ENCODE measurements around the gene TSPEAR. TPM values are rescaled to one million over a fixed set of nuclear protein-coding genes. Genes with fewer than 3 reads are reported as not detected.
A peak's percentile ranks its signal among the peaks of the same experiment; 100 is the strongest.

TSPEAR gene
- total and polyA plus RNA-seq, 2 donors (not counting 1 experiment from before 2014, with no cell fraction given), result not detected

GRCh38 chr21:44596068-44596725 is 115.2 kb downstream of the TSPEAR start:
- no peak overlapping the region for H3K4me3 ChIP-seq (replicated peaks in 1 of 4; ENCODE audit: control extremely low read depth in 1 of 4, insufficient read depth in 1 of 4, low read depth in 3 of 4, low read length in 4 of 4)
- H3K4me2 ChIP-seq (ENCODE audit: extremely low read depth, insufficient read depth, low read length), result no peak overlapping the region
- no peaks in the 10 kb centered on the region for H4K20me1 ChIP-seq (ENCODE audit: control insufficient read depth, extremely low read depth, insufficient read depth, low read length)
- no peaks in the 10 kb centered on the region for H3K79me2 ChIP-seq (ENCODE audit: control insufficient read depth, insufficient read depth, low read length)
- H3K36me3 ChIP-seq (ENCODE audit: control insufficient read depth, insufficient read depth, low read length), result no peaks in the 10 kb centered on the region
- H2AFZ ChIP-seq (ENCODE audit: low read length), result no peak overlapping the region
- TF ChIP-seq CTCF (conservative IDR thresholded peaks at IDR 0.05 in 1 of 2, IDR thresholded peaks at IDR 0.05 in 1 of 2; ENCODE audit: low read depth in 1 of 2, low read length in 2 of 2) (no peak), EZH2 (IDR thresholded peaks at IDR 0.05; ENCODE audit: low read length, missing control alignments) (no peak)
- H3K9ac ChIP-seq (ENCODE audit: insufficient read depth, low read length), result no peak overlapping the region
- H3K27me3 ChIP-seq (ENCODE audit: control insufficient read depth, insufficient read depth, low read length), result peaks cover 4% of the 10 kb centered on the region
- no peaks in the 10 kb centered on the region for H3K9me3 ChIP-seq (ENCODE audit: control insufficient read depth, insufficient read depth, low read depth, low read length)
- no peak overlapping the region for H3K27ac ChIP-seq (ENCODE audit: insufficient read depth, low read length)
- DNase-seq (ENCODE audit: low read depth in 2 of 2), result peak in 1 of 2 donors; percentile 42
- no peaks in the 10 kb centered on the region for H3K4me1 ChIP-seq (ENCODE audit: control insufficient read depth, extremely low read depth, insufficient read depth, low read length)

DNA sequence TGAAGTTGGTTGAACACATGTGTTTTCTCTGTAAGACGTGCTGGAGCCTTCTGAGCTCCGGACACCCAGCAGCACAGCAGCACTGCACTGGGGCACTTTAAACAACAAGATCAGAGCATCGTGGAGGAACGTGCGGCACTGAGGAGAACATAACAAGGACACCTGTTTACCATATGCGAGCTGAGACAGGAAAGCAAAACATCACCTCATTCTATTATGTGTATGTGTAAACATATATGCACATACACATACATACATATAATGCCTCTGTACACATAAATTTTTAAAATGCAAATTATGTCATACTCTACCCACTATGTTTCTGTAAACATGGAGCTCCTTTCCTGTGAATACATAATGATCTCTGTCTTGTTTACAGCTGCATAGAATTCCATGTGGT is 115.8 kb downstream of the TSPEAR start:
- Histone ChIP-seq H3K9me3 (ENCODE audit: control insufficient read depth, insufficient read depth, low read depth, low read length) (no peaks in the 10 kb centered on the region), H3K4me1 (ENCODE audit: control insufficient read depth, extremely low read depth, insufficient read depth, low read length) (no peaks in the 10 kb centered on the region), H3K9ac (ENCODE audit: insufficient read depth, low read length) (no peak overlapping the region), H3K79me2 (ENCODE audit: control insufficient read depth, insufficient read depth, low read length) (no peaks in the 10 kb centered on the region), H3K4me3 (replicated peaks in 1 of 4; ENCODE audit: control extremely low read depth in 1 of 4, insufficient read depth in 1 of 4, low read depth in 3 of 4, low read length in 4 of 4) (no peak overlapping the region), H3K4me2 (ENCODE audit: extremely low read depth, insufficient read depth, low read length) (no peak overlapping the region), H3K27me3 (ENCODE audit: control insufficient read depth, insufficient read depth, low read length) (peaks cover 4% of the 10 kb centered on the region), H3K27ac (ENCODE audit: insufficient read depth, low read length) (no peak overlapping the region), H2AFZ (ENCODE audit: low read length) (no peak overlapping the region), H4K20me1 (ENCODE audit: control insufficient read depth, extremely low read depth, insufficient read depth, low read length) (no peaks in the 10 kb centered on the region), H3K36me3 (ENCODE audit: control insufficient read depth, insufficient read depth, low read length) (no peaks in the 10 kb centered on the region)
- TF ChIP-seq EZH2 (IDR thresholded peaks at IDR 0.05; ENCODE audit: low read length, missing control alignments) (no peak), CTCF (conservative IDR thresholded peaks at IDR 0.05 in 1 of 2, IDR thresholded peaks at IDR 0.05 in 1 of 2; ENCODE audit: low read depth in 1 of 2, low read length in 2 of 2) (no peak)
- DNase-seq (ENCODE audit: low read depth in 2 of 2), result no peak

- Histone ChIP-seq H2AFZ (ENCODE audit: low read length) (no peak overlapping the region), H3K4me2 (ENCODE audit: extremely low read depth, insufficient read depth, low read length) (no peak overlapping the region), H3K4me3 (replicated peaks in 1 of 4; ENCODE audit: control extremely low read depth in 1 of 4, insufficient read depth in 1 of 4, low read depth in 3 of 4, low read length in 4 of 4) (no peak overlapping the region), H3K4me1 (ENCODE audit: control insufficient read depth, extremely low read depth, insufficient read depth, low read length) (no peaks in the 10 kb centered on the region), H3K9me3 (ENCODE audit: control insufficient read depth, insufficient read depth, low read depth, low read length) (no peaks in the 10 kb centered on the region), H3K36me3 (ENCODE audit: control insufficient read depth, insufficient read depth, low read length) (no peaks in the 10 kb centered on the region), H3K9ac (ENCODE audit: insufficient read depth, low read length) (no peak overlapping the region), H3K79me2 (ENCODE audit: control insufficient read depth, insufficient read depth, low read length) (no peaks in the 10 kb centered on the region), H3K27ac (ENCODE audit: insufficient read depth, low read length) (no peak overlapping the region), H4K20me1 (ENCODE audit: control insufficient read depth, extremely low read depth, insufficient read depth, low read length) (no peaks in the 10 kb centered on the region), H3K27me3 (ENCODE audit: control insufficient read depth, insufficient read depth, low read length) (peaks cover 4% of the 10 kb centered on the region)
- no peak for DNase-seq (ENCODE audit: low read depth in 2 of 2)
- TF ChIP-seq EZH2 (IDR thresholded peaks at IDR 0.05; ENCODE audit: low read length, missing control alignments), result no peak
- no peak for TF ChIP-seq CTCF (conservative IDR thresholded peaks at IDR 0.05 in 1 of 2, IDR thresholded peaks at IDR 0.05 in 1 of 2; ENCODE audit: low read depth in 1 of 2, low read length in 2 of 2)
Measured at GRCh38 chr21:44594406-44594916, 116.9 kb downstream of the TSPEAR start.

All from fibroblast of lung (primary cell).